ENCODE measurements around the gene PRRT1B. TPM values are rescaled to one million over a fixed set of nuclear protein-coding genes. Genes with fewer than 3 reads are reported as not detected.

The PRRT1B gene
- total and polyA plus RNA-seq, 2 donors (not counting 1 experiment from before 2014, with no cell fraction given), result not detected

- Mint-ChIP-seq H3K27ac (peak overlapping the region; percentile 59), H3K27me3 (no peaks in the 10 kb centered on the region), H3K4me3 (no peak overlapping the region), H3K9me3 (ENCODE audit: insufficient read depth) (no peaks in the 10 kb centered on the region), H3K4me1 (peaks cover 13% of the 10 kb centered on the region)
- DNase-seq (no peak), ATAC-seq (ENCODE audit: low read depth) (no peak)
- Histone ChIP-seq H3K9ac (ENCODE audit: low read length) (no peak overlapping the region), H3K4me1 (ENCODE audit: control insufficient read depth in 2 of 2, insufficient read depth in 2 of 2, low read length in 2 of 2) (peaks cover 0 to 6% of the 10 kb centered on the region in 2 donors), H3K79me2 (ENCODE audit: control insufficient read depth, insufficient read depth, low read length) (peaks cover 21% of the 10 kb centered on the region), H3K27ac (ENCODE audit: low read length in 2 of 2) (no peak overlapping the region), H3K4me2 (replicated peaks; ENCODE audit: low read depth, low read length, poor library complexity, severe bottlenecking) (no peak overlapping the region), H2AFZ (ENCODE audit: insufficient read depth, low read depth, low read length, poor library complexity, severe bottlenecking) (no peak overlapping the region), H3K9me3 (ENCODE audit: control extremely low read depth in 1 of 3, control insufficient read depth in 2 of 3, insufficient read depth in 1 of 3, low read length in 2 of 3) (no peaks in the 10 kb centered on the region), H4K20me1 (ENCODE audit: control insufficient read depth, insufficient read depth, low read length, poor library complexity, severe bottlenecking) (peaks cover 26% of the 10 kb centered on the region), H3K36me3 (replicated peaks in 1 of 2; ENCODE audit: control extremely low read depth in 1 of 2, control insufficient read depth in 1 of 2, extremely low read depth in 1 of 2, insufficient read depth in 2 of 2, low read length in 1 of 2) (peaks cover 0 to 90% of the 10 kb centered on the region in 2 experiments), H3K27me3 (replicated peaks in 1 of 4; ENCODE audit: control extremely low read depth in 1 of 4, control insufficient read depth in 3 of 4, insufficient read depth in 4 of 4, low read length in 3 of 4) (no peaks in the 10 kb centered on the region), H3K4me3 (ENCODE audit: control extremely low read depth in 1 of 5, extremely low read depth in 1 of 5, insufficient read depth in 1 of 5, low read depth in 2 of 5, low read length in 4 of 5) (no peak overlapping the region)
- ChIA-PET POLR2A (no interaction called here), CTCF (interaction anchor here (21.7 kb wide), 1 partner anchor 148 kb away, joined by 263 read pairs; the partner anchor contains the start of gene RAPGEF1)
- TF ChIP-seq EZH2 (IDR thresholded peaks at IDR 0.05; ENCODE audit: borderline replicate concordance, insufficient read depth, low read depth, low read length, poor library complexity, severe bottlenecking), result no peak
- no peak for TF ChIP-seq CTCF (IDR thresholded peaks at IDR 0.05)
- intact Hi-C loops (cut with micrococcal nuclease), result no loop called here
- WGBS (ENCODE audit: insufficient coverage), result 93% methylated on average over 13 of the region's 20 CpGs
Measured at GRCh38 chr9:131595696-131596429, 50.5 kb downstream of the PRRT1B start.

GRCh38 chr9:131596430-131596743 is 51.1 kb downstream of the PRRT1B start:
- Mint-ChIP-seq H3K9me3 (ENCODE audit: insufficient read depth) (no peaks in the 10 kb centered on the region), H3K4me1 (peaks cover 11% of the 10 kb centered on the region), H3K27ac (no peak overlapping the region), H3K27me3 (no peaks in the 10 kb centered on the region), H3K4me3 (no peak overlapping the region)
- Histone ChIP-seq H3K36me3 (replicated peaks in 1 of 2; ENCODE audit: control extremely low read depth in 1 of 2, control insufficient read depth in 1 of 2, extremely low read depth in 1 of 2, insufficient read depth in 2 of 2, low read length in 1 of 2) (peaks cover 0 to 89% of the 10 kb centered on the region in 2 experiments), H3K9ac (ENCODE audit: low read length) (no peak overlapping the region), H3K9me3 (ENCODE audit: control extremely low read depth in 1 of 3, control insufficient read depth in 2 of 3, insufficient read depth in 1 of 3, low read length in 2 of 3) (no peaks in the 10 kb centered on the region), H3K4me2 (replicated peaks; ENCODE audit: low read depth, low read length, poor library complexity, severe bottlenecking) (no peak overlapping the region), H2AFZ (ENCODE audit: insufficient read depth, low read depth, low read length, poor library complexity, severe bottlenecking) (no peak overlapping the region), H4K20me1 (ENCODE audit: control insufficient read depth, insufficient read depth, low read length, poor library complexity, severe bottlenecking) (peaks cover 27% of the 10 kb centered on the region), H3K27me3 (replicated peaks in 1 of 4; ENCODE audit: control extremely low read depth in 1 of 4, control insufficient read depth in 3 of 4, insufficient read depth in 4 of 4, low read length in 3 of 4) (no peaks in the 10 kb centered on the region), H3K79me2 (ENCODE audit: control insufficient read depth, insufficient read depth, low read length) (peaks cover 24% of the 10 kb centered on the region), H3K4me1 (ENCODE audit: control insufficient read depth in 2 of 2, insufficient read depth in 2 of 2, low read length in 2 of 2) (peaks cover 0 to under 1% of the 10 kb centered on the region in 2 donors), H3K27ac (ENCODE audit: low read length in 2 of 2) (no peak overlapping the region), H3K4me3 (ENCODE audit: control extremely low read depth in 1 of 5, extremely low read depth in 1 of 5, insufficient read depth in 1 of 5, low read depth in 2 of 5, low read length in 4 of 5) (no peak overlapping the region)
- no peak for TF ChIP-seq CTCF (IDR thresholded peaks at IDR 0.05)
- no peak for TF ChIP-seq EZH2 (IDR thresholded peaks at IDR 0.05; ENCODE audit: borderline replicate concordance, insufficient read depth, low read depth, low read length, poor library complexity, severe bottlenecking)
- ChIA-PET CTCF (interaction anchor here (1.1 to 21.7 kb wide), 2 partner anchors 9 to 148 kb away, joined by 3 to 263 read pairs; partner anchors contain the start of gene RAPGEF1), POLR2A (no interaction called here)
- intact Hi-C loops (cut with micrococcal nuclease), result no loop called here
- no peak for ATAC-seq (ENCODE audit: low read depth)
- 100% methylated on average over 4 of the region's 4 CpGs for WGBS (ENCODE audit: insufficient coverage)
- no peak for DNase-seq
